ENCODE measurements around the gene PCBP3.

Gene PCBP3

DNA sequence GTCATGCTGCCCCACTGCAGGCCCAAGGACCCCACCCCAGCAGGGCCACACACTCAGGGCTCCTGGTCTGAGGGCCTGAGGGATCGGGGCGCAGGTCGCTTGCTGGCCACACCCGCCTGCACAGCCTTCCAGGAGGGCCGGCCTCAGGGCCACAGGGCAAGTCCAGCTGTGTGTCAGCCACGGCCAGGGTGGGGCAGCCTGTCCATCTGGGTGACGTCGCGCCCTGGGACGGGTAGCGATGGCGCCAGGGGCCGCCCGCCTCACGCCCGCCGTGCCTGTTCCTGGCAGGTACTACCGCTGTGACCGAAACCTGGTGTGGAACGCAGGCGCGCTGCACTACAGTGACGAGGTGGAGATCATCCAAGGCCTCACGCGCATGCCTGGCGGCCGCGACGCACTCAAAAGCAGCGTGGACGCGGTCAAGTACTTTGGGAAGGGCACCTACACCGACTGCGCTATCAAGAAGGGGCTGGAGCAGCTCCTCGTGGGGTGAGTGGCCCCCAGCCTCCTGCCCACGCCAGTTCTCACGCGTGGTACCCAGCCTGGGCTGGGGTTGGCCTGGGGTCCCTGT lies 340.5 kb downstream of the PCBP3 start:
- Histone ChIP-seq H3K4me1 (ENCODE audit: control insufficient read depth, insufficient read depth, low read length) (peaks cover 11% of the 10 kb centered on the region), H3K4me3 (ENCODE audit: low read length) (peak overlapping the region; percentile 86), H3K4me2 (ENCODE audit: low read length) (peak overlapping the region; percentile 97), H3K9me3 (replicated peaks; ENCODE audit: low read length) (no peaks in the 10 kb centered on the region), H3K27me3 (ENCODE audit: control insufficient read depth, insufficient read depth, low read length) (no peaks in the 10 kb centered on the region), H3K9ac (ENCODE audit: low read depth, low read length) (no peak overlapping the region), H3K36me3 (ENCODE audit: insufficient read depth, low read length) (peaks cover 43% of the 10 kb centered on the region)

DNA sequence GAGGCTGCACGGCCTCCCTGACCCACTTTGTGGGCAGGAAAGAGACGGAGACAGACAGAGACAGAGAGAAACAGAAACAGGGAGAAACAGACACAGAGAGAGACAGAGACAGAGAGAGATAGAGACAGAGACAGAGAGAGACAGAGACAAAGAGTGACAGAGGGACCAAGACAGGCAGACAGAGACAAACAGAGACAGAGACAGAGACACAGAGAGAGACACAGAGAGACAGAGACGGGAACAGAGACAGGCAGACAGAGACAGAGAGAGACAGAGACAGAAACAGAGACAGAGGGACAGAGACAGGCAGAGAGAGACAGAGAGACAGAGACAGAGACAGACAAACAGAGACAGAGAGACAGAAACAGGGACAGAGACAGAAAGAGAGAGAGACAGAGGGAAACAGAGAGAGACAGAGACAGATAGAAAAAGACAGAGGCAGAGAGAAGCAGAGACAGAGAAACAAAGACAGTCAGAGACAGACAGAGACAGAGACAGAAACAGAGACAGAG lies 341.1 kb downstream of the PCBP3 start:
- Histone ChIP-seq H3K4me3 (ENCODE audit: low read length) (no peak overlapping the region), H3K36me3 (ENCODE audit: insufficient read depth, low read length) (peaks cover 48% of the 10 kb centered on the region), H3K4me2 (ENCODE audit: low read length) (no peak overlapping the region), H3K9ac (ENCODE audit: low read depth, low read length) (no peak overlapping the region), H3K27me3 (ENCODE audit: control insufficient read depth, insufficient read depth, low read length) (no peaks in the 10 kb centered on the region), H3K4me1 (ENCODE audit: control insufficient read depth, insufficient read depth, low read length) (peaks cover 11% of the 10 kb centered on the region), H3K9me3 (replicated peaks; ENCODE audit: low read length) (no peaks in the 10 kb centered on the region)

DNA sequence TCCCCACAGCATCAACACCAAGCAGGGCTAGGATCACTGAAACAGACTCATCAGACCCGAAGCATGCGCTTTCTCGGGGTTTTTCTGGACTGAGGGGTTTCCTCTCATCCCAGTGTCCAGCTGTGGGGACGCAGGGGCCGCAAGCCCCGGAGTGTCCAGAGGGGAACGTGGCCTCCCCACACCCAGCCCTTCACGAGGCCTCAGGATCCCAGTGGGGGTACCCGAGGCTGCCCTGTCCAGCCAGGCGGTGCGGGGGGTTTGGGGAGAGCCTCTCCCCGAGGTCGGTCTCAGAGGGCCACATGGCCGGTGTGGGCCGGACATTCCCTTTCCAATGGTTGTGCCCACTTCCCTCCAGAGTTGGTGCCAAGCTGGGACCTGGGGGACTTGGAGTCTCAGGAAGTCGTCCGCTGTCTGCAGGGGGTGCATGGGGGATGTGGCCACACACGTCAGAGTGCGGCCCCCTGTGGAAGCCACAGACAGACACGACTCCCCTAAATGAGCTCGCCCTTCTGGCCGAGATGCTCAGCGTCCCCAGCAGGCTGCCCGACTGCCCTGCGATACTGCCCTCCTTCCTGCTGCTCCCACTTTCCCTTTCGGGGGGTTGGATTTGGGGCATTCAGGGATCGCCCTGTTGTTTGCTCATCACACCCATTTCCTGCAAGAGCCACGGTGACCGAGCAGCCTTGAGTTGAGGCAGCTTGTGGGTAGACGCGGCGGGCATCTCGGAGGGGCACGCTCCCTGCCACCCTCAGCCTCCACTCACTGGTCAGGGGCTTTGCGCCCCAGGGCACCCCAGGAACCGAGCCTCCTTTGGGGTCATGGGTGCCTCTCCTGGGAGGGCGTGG lies 342.2 kb downstream of the PCBP3 start:
- peaks cover 55% of the 10 kb centered on the region for H3K36me3 ChIP-seq (ENCODE audit: insufficient read depth, low read length)

DNA sequence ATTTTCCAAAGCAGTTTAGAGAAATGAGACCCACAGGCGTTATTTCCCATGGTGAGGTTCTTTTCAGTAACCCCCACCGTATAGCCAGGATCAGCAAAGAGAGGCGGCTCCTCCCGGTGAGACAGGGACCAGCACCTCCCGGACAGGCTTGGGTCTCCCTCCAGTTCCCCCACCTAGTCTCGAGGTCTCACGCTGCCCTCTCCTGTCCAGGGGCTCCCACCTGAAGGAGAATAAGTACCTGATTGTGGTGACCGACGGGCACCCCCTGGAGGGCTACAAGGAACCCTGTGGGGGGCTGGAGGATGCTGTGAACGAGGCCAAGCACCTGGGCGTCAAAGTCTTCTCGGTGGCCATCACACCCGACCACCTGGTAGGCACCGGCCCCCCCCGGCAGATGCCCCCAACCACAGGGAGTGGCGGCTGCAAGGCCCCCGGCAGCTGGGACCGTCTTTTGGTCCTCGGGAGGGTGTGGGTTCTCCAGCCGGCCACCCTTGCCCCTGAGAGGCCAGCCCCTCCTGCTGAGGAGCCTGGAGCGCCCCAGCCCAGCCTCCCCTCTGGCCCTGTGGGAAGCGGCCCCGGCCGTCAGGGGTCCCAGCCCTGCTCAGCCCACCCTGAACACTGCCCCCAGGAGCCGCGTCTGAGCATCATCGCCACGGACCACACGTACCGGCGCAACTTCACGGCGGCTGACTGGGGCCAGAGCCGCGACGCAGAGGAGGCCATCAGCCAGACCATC lies 343.0 kb downstream of the PCBP3 start:
- Histone ChIP-seq H3K9ac (ENCODE audit: low read depth, low read length) (no peak overlapping the region), H3K4me3 (ENCODE audit: low read length) (no peak overlapping the region), H3K9me3 (replicated peaks; ENCODE audit: low read length) (no peaks in the 10 kb centered on the region), H3K36me3 (ENCODE audit: insufficient read depth, low read length) (peaks cover 59% of the 10 kb centered on the region), H3K27me3 (ENCODE audit: control insufficient read depth, insufficient read depth, low read length) (no peaks in the 10 kb centered on the region), H3K4me1 (ENCODE audit: control insufficient read depth, insufficient read depth, low read length) (peaks cover 4% of the 10 kb centered on the region), H3K4me2 (ENCODE audit: low read length) (no peak overlapping the region)

More for the DNA sequence above, 342.2 kb downstream of the PCBP3 start:
- no peak overlapping the region for H3K9ac ChIP-seq (ENCODE audit: low read depth, low read length)
- no peaks in the 10 kb centered on the region for H3K27me3 ChIP-seq (ENCODE audit: control insufficient read depth, insufficient read depth, low read length)
- H3K4me1 ChIP-seq (ENCODE audit: control insufficient read depth, insufficient read depth, low read length) = peaks cover 10% of the 10 kb centered on the region
- H3K4me3 ChIP-seq (ENCODE audit: low read length) = no peak overlapping the region
- no peak overlapping the region for H3K4me2 ChIP-seq (ENCODE audit: low read length)
- no peaks in the 10 kb centered on the region for H3K9me3 ChIP-seq (replicated peaks; ENCODE audit: low read length)

DNA sequence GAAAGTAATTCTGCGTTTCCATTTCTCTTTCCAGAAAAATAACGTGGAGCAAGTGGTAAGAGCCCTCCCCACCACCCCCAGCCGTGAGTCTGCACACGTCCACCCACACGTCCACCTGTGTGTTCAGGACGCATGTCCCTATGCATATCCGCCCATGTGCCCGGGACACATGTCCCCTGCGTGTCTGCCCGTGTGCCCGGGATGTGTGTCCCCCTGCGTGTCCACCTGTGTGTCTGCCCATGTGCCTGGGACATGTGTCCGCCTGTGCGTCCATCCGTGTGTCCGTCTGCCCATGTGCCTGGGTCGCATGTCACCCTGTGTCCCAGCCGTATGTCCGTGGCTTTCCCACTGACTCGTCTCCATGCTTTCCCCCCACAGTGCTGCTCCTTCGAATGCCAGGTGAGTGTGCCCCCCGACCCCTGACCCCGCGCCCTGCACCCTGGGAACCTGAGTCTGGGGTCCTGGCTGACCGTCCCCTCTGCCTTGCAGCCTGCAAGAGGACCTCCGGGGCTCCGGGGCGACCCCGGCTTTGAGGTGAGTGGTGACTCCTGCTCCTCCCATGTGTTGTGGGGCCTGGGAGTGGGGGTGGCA lies 343.7 kb downstream of the PCBP3 start:
- no peaks in the 10 kb centered on the region for H3K27me3 ChIP-seq (ENCODE audit: control insufficient read depth, insufficient read depth, low read length)
- H3K9ac ChIP-seq (ENCODE audit: low read depth, low read length) = no peak overlapping the region
- no peak overlapping the region for H3K4me2 ChIP-seq (ENCODE audit: low read length)
- peaks cover 67% of the 10 kb centered on the region for H3K36me3 ChIP-seq (ENCODE audit: insufficient read depth, low read length)
- H3K9me3 ChIP-seq (replicated peaks; ENCODE audit: low read length) = no peaks in the 10 kb centered on the region
- no peak overlapping the region for H3K4me3 ChIP-seq (ENCODE audit: low read length)
- peaks cover 4% of the 10 kb centered on the region for H3K4me1 ChIP-seq (ENCODE audit: control insufficient read depth, insufficient read depth, low read length)

DNA sequence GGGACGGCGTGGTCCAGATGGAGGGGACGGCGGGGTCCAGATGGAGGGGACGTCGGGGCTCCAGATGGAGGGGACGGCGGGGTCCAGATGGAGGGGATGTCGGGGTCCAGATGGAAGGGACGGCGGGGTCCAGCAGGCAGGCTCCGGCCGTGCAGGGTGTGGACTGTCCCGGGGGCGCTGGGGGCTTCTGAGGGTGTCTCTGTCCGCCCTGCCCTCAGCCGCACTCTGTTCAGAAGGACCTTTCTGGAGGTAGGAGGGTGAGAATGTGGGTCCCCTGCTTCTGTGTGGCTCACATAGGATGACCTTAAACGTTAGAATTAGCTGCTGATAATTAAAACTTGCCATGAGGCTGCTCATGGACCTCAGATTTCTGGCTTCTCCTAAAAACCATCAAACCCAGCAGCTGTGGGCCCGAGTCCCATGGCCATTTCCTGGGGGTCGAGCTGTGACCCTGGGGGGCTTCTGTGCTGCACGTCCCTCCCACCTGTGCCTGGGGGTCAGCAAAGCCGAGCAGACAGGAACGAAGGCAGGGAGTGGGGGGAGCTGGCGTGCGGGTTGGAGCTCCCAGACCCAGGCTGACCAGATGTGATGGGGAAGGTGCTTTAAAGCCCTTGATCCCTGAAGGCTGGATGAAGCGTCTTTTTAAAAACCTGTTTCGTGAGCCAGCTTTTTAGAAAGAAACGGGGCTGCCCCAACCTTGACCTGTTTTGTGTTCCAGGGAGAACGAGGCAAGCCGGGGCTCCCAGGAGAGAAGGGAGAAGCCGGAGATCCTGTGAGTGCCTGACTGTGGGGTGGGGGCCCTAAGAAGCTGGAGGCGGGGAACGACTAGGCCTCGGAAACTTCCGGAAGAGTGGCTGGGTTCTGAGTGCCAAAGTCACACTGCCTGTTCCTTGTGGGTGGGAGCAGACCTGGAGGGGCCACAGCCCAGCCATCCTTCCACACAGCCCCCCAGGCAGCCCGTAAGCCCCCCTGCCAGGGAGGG lies 345.1 kb downstream of the PCBP3 start:
- Histone ChIP-seq H3K4me2 (ENCODE audit: low read length) (no peak overlapping the region), H3K9ac (ENCODE audit: low read depth, low read length) (no peak overlapping the region), H3K27me3 (ENCODE audit: control insufficient read depth, insufficient read depth, low read length) (no peaks in the 10 kb centered on the region), H3K4me3 (ENCODE audit: low read length) (no peak overlapping the region), H3K36me3 (ENCODE audit: insufficient read depth, low read length) (peaks cover 81% of the 10 kb centered on the region), H3K4me1 (ENCODE audit: control insufficient read depth, insufficient read depth, low read length) (peaks cover 4% of the 10 kb centered on the region), H3K9me3 (replicated peaks; ENCODE audit: low read length) (no peaks in the 10 kb centered on the region)

DNA sequence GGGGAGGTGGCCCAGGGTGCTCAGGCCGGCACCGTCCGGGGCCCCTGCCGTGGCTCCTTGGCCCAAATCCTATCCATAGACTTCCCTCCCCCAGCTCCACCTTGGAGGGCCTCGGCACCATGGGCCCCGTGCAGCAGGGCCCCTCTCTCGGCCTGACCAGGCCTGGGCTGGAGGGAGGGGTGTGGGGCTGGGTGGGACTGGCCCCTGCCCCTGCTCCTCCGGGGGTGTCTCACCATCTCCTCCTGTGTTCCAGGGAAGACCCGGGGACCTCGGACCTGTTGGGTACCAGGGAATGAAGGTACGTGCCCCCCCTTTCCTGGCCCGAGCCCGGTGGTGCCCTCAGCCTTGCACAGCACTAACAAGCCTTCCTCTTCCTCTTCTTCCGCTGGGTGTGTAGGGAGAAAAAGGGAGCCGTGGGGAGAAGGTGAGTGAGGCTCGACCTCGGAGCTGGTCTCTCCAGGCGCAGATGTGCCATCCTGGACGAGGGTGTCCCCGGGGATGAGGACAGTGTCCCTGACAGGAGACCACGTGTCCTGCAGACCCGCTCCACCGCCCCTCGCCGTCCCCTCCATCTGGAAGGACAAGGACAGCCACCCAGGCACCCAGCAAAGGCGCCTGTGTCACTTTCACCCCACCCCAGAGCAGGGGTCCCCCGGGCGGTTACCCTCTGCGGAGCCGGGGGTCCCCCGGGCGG lies 346.0 kb downstream of the PCBP3 start:
- no peak overlapping the region for H3K4me3 ChIP-seq (ENCODE audit: low read length)
- no peak overlapping the region for H3K4me2 ChIP-seq (ENCODE audit: low read length)
- H3K9ac ChIP-seq (ENCODE audit: low read depth, low read length) = no peak overlapping the region
- peaks cover 83% of the 10 kb centered on the region for H3K36me3 ChIP-seq (ENCODE audit: insufficient read depth, low read length)
- no peaks in the 10 kb centered on the region for H3K27me3 ChIP-seq (ENCODE audit: control insufficient read depth, insufficient read depth, low read length)
- no peaks in the 10 kb centered on the region for H3K4me1 ChIP-seq (ENCODE audit: control insufficient read depth, insufficient read depth, low read length)
- no peaks in the 10 kb centered on the region for H3K9me3 ChIP-seq (replicated peaks; ENCODE audit: low read length)

DNA sequence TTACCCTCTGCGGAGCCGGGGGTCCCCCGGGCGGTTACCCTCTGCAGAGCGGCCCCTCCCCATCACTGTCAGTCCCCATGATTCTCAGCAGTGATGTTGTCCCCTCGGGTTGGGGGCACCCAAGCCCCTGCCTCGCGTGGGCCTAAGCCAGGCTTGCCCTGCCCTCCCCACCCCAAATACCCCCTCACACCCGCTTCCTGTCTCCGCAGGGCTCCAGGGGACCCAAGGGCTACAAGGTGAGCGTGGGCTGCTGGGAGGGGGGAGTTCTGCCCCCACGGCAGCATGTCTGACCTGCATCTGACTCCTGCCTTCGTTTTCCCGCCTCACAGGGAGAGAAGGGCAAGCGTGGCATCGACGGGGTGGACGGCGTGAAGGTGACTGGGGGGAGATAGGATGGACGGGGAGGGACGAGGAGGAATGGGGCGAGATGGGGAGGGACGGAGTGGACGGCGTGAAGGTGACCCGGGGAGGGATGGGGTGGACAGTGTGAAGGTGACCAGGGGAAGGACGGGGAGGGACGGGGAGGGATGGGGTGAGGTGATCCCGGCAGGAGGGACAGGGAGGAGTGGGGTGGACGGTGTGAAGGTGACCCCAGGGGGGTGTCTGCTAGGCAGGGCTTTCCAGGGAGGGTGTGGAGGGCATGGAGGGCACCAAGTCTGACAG lies 346.7 kb downstream of the PCBP3 start:
- Histone ChIP-seq H3K9ac (ENCODE audit: low read depth, low read length) (no peak overlapping the region), H3K4me3 (ENCODE audit: low read length) (no peak overlapping the region), H3K4me1 (ENCODE audit: control insufficient read depth, insufficient read depth, low read length) (no peaks in the 10 kb centered on the region), H3K9me3 (replicated peaks; ENCODE audit: low read length) (no peaks in the 10 kb centered on the region), H3K27me3 (ENCODE audit: control insufficient read depth, insufficient read depth, low read length) (no peaks in the 10 kb centered on the region), H3K4me2 (ENCODE audit: low read length) (no peak overlapping the region), H3K36me3 (ENCODE audit: insufficient read depth, low read length) (peaks cover 83% of the 10 kb centered on the region)

DNA sequence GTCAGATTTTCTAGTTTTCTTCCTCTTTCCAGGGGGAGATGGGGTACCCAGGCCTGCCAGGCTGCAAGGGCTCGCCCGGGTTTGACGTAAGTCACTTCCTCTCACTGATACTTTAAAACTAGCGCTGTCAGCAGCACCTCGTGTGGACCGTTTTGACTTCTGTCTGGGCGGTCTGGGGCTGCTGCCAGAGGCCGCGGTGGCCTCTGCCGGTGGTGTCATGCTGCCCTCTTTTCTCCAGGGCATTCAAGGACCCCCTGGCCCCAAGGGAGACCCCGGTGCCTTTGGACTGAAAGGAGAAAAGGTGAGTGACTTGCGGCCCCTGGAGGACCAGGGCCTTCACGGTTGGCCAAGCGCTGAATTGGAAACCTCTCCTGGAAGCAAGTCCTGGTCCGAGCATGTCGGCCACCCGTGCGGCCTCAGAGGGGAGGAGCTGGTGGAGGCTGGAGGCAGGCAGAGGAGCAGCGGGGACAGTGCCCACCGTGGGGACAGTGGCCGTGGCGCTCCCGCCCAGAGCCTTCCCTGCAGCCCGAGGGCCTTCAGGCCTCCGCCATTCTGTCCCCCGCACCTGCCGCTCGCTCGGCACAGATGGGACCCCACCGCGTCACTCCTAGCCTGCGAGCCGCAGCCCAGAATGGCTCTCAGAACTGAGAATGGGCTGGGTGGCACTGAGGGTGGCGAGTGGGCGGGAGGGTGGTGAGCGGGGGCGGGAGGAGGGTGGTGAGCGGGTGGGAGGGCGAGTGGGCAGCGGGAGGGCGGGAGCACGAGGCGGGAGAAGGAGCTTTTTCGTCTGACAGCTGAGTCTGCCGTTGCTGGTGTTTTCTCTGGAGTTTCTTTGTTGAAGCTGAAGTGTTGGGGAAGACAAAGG lies 347.4 kb downstream of the PCBP3 start:
- no peak overlapping the region for H3K4me3 ChIP-seq (ENCODE audit: low read length)
- no peak overlapping the region for H3K9ac ChIP-seq (ENCODE audit: low read depth, low read length)
- H3K36me3 ChIP-seq (ENCODE audit: insufficient read depth, low read length) = peaks cover 83% of the 10 kb centered on the region

More for the DNA sequence above, 347.4 kb downstream of the PCBP3 start:
- Histone ChIP-seq H3K4me1 (ENCODE audit: control insufficient read depth, insufficient read depth, low read length) (no peaks in the 10 kb centered on the region), H3K27me3 (ENCODE audit: control insufficient read depth, insufficient read depth, low read length) (no peaks in the 10 kb centered on the region), H3K9me3 (replicated peaks; ENCODE audit: low read length) (no peaks in the 10 kb centered on the region), H3K4me2 (ENCODE audit: low read length) (no peak overlapping the region)
